ENCODE data around the gene MACROD2. TPM values are rescaled to one million over a fixed set of nuclear protein-coding genes. Genes with fewer than 3 reads are reported as not detected.

MACROD2 gene
- polyA plus RNA-seq, 6 donors from 2014 or later: 27.2 to 49.3 (median 36.4) TPM

GRCh38 chr20:14757728-14758127, 762.4 kb downstream of the MACROD2 start:
- Mint-ChIP-seq H3K4me3 (no peak overlapping the region), H3K36me3 (no peaks in the 10 kb centered on the region), H3K9me3 (no peaks in the 10 kb centered on the region), H3K27ac (no peak overlapping the region), H3K27me3 (no peaks in the 10 kb centered on the region), H3K4me1 (no peaks in the 10 kb centered on the region)
- no peak for DNase-seq
- ATAC-seq (ENCODE audit: low read depth in 2 of 2): no peak

DNA sequence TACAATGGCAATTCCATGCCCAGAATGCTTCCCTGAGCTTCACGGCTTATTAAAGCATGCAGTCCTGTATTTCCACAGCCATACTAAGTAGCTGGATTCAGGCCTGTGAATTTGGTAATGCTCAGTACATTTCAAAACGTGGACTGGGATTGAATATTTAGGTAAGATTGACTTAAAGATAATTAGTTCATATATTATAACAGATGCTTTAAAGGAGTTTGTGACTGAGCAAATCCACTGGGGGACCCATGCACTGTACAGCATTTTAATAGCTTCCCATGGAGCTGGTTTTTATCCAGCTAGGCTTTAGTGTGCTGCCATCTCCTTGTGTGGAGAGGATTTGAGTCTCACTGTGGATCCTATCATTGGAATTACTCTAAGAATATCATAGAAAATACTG, 763.0 kb downstream of the MACROD2 start:
- no peaks in the 10 kb centered on the region for H3K36me3 Mint-ChIP-seq
- ATAC-seq (ENCODE audit: low read depth in 2 of 2): no peak
- no peaks in the 10 kb centered on the region for H3K27me3 Mint-ChIP-seq
- H3K4me1 Mint-ChIP-seq: no peaks in the 10 kb centered on the region
- no peaks in the 10 kb centered on the region for H3K9me3 Mint-ChIP-seq
- no peak overlapping the region for H3K27ac Mint-ChIP-seq
- H3K4me3 Mint-ChIP-seq: no peak overlapping the region
- no peak for DNase-seq

- no peak for ATAC-seq (ENCODE audit: low read depth in 2 of 2)
- no peak for DNase-seq
- H3K36me3 Mint-ChIP-seq: no peaks in the 10 kb centered on the region
- no peaks in the 10 kb centered on the region for H3K4me1 Mint-ChIP-seq
- no peaks in the 10 kb centered on the region for H3K9me3 Mint-ChIP-seq
- no peak overlapping the region for H3K27ac Mint-ChIP-seq
- H3K4me3 Mint-ChIP-seq: no peak overlapping the region
- H3K27me3 Mint-ChIP-seq: no peaks in the 10 kb centered on the region
Measured at GRCh38 chr20:14759979-14760378, 764.7 kb downstream of the MACROD2 start.

DNA sequence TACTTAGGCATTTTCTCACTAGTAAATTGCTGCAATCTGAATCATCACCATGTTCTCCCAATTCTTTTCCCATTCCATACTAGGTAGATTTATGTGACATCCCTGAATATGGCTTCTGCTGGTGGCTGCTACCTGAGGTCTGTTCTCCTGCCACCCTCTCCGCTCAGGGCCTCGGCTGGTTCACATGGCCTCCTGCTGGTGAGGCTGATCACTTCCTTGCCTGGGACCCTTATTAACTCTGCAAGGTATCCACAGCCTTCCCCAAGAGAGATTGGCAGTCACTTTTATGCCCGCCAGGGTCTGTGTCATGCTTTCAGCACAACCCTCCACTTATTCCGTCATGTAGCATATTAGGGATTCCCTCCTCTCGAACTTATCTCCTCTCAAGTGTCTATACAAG, 766.6 kb downstream of the MACROD2 start:
- Mint-ChIP-seq H3K4me1 (no peaks in the 10 kb centered on the region), H3K4me3 (no peak overlapping the region), H3K27ac (no peak overlapping the region), H3K9me3 (no peaks in the 10 kb centered on the region), H3K36me3 (no peaks in the 10 kb centered on the region), H3K27me3 (no peaks in the 10 kb centered on the region)
- ATAC-seq (ENCODE audit: low read depth in 2 of 2) (no peak), DNase-seq (no peak)

DNA sequence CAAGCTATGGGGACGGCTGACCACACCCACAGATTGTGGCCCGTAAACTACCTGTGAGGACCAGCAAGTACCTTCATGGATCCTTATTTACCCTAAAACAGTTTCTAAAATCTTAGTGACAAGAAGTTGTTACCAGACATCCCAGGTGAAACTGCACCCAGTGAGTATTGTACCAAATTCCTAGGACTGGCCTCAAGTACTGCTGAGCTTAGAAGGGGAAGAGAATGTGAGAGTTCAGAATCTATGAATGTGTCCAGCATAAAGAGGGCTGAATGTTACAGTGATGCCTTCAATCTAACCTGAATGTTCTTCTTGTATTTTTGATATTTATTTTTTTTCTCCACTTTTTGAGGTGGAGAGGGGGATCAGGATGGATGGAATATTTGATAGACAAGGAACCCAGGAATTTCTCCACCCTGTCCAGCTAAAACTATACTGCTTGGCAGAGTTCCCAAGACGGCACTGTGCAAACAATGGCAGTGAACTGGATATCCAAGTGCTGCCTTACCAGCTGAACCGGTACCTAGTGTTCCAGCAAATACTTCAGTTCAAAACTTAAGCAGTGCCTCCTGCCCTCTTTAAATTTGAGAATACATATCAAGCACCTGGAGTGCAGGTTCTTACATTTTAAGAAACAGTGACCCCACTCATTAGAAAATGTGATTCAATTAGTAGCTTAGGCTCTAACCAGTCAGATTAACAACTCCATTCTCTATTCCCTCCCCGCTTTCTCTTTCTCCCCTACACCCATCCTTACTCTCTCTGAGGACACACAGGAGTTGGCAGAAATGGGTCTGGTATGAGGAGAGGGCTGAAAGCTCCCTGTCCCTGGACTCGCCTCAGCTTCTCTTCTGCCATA, 769.4 kb downstream of the MACROD2 start:
- no peak for ATAC-seq (ENCODE audit: low read depth in 2 of 2)
- Mint-ChIP-seq H3K4me3 (no peak overlapping the region), H3K36me3 (no peaks in the 10 kb centered on the region), H3K27ac (peak overlapping the region in 1 of 6 donors; percentile 65), H3K4me1 (no peaks in the 10 kb centered on the region), H3K27me3 (no peaks in the 10 kb centered on the region), H3K9me3 (peaks cover 0 to 3% (median 0%) of the 10 kb centered on the region in 7 donors)
- DNase-seq: no peak

- no peaks in the 10 kb centered on the region for H3K4me1 Mint-ChIP-seq
- peaks cover 0 to 3% (median 0%) of the 10 kb centered on the region in 7 donors for H3K9me3 Mint-ChIP-seq
- DNase-seq (no peak), ATAC-seq (ENCODE audit: low read depth in 2 of 2) (no peak)
- H3K27ac Mint-ChIP-seq: no peak overlapping the region
- H3K4me3 Mint-ChIP-seq: no peak overlapping the region
- H3K36me3 Mint-ChIP-seq: no peaks in the 10 kb centered on the region
- no peaks in the 10 kb centered on the region for H3K27me3 Mint-ChIP-seq
Measured at GRCh38 chr20:14765370-14765701, 770.0 kb downstream of the MACROD2 start.

DNA sequence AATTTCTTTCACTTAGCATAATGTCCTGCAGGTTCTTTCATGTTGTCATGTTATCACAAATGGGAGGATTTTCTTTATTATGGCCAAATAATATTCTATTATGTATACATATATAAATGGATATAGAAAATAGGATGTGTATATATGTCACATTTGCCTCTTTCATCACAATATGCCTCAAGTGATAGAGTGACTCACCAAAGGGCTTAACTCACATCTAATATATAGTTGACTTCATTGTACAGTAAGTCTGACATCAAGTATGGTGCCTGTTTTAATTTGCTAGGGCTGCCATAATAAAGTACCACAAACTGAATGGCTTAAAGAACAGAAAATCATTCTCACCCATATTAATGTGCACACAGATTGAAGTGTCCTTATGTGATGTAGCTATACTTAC, 778.2 kb downstream of the MACROD2 start:
- H3K27ac Mint-ChIP-seq: no peak overlapping the region
- no peak for DNase-seq
- H3K36me3 Mint-ChIP-seq: no peaks in the 10 kb centered on the region
- peaks cover 0 to 5% (median 0%) of the 10 kb centered on the region in 7 donors for H3K9me3 Mint-ChIP-seq
- no peak overlapping the region for H3K4me3 Mint-ChIP-seq
- H3K27me3 Mint-ChIP-seq: peaks cover 0 to 9% (median 0%) of the 10 kb centered on the region in 3 donors
- H3K4me1 Mint-ChIP-seq: no peaks in the 10 kb centered on the region
- ATAC-seq (ENCODE audit: low read depth in 2 of 2): no peak

- no peaks in the 10 kb centered on the region for H3K4me1 Mint-ChIP-seq
- H3K27me3 Mint-ChIP-seq: peaks cover 0 to 10% (median 0%) of the 10 kb centered on the region in 3 donors
- DNase-seq: no peak
- no peaks in the 10 kb centered on the region for H3K36me3 Mint-ChIP-seq
- H3K27ac Mint-ChIP-seq: no peak overlapping the region
- no peak overlapping the region for H3K4me3 Mint-ChIP-seq
- H3K9me3 Mint-ChIP-seq: peaks cover 0 to 5% (median 2%) of the 10 kb centered on the region in 7 donors
- ATAC-seq (ENCODE audit: low read depth in 2 of 2): no peak
Measured at GRCh38 chr20:14775778-14776177, 780.5 kb downstream of the MACROD2 start.

DNA sequence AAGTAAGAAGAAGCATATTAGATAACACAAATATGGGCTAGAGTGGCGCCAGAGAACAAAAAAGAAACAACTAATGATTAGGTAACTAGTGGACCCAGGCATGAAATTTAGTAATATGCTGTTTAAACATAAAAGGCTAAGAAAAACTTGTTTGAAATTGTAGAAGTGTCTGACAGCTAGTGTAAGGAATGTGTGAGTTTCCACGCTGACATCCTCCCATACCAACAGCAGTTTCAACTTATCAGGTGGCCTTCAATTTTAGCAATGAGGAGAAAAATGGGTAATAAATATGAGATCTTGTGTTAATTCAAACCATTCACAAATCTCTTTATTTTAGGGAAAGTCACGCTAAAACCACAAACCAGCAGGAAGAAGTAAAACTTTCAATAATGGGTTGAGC, 782.3 kb downstream of the MACROD2 start:
- H3K9me3 Mint-ChIP-seq: peaks cover 0 to 5% (median 0%) of the 10 kb centered on the region in 7 donors
- peaks cover 0 to 10% (median 0%) of the 10 kb centered on the region in 3 donors for H3K27me3 Mint-ChIP-seq
- DNase-seq (no peak), ATAC-seq (ENCODE audit: low read depth in 2 of 2) (no peak)
- H3K4me1 Mint-ChIP-seq: no peaks in the 10 kb centered on the region
- peak overlapping the region in 1 of 6 donors; percentile 74 for H3K27ac Mint-ChIP-seq
- H3K36me3 Mint-ChIP-seq: no peaks in the 10 kb centered on the region
- no peak overlapping the region for H3K4me3 Mint-ChIP-seq

- H3K4me3 Mint-ChIP-seq: no peak overlapping the region
- DNase-seq (no peak), ATAC-seq (ENCODE audit: low read depth in 2 of 2) (no peak)
- H3K27ac Mint-ChIP-seq: no peak overlapping the region
- peaks cover 0 to 5% (median 0%) of the 10 kb centered on the region in 7 donors for H3K9me3 Mint-ChIP-seq
- H3K36me3 Mint-ChIP-seq: no peaks in the 10 kb centered on the region
- H3K27me3 Mint-ChIP-seq: peaks cover 0 to 10% (median 0%) of the 10 kb centered on the region in 3 donors
- no peaks in the 10 kb centered on the region for H3K4me1 Mint-ChIP-seq
Measured at GRCh38 chr20:14778096-14778495, 782.8 kb downstream of the MACROD2 start.

DNA sequence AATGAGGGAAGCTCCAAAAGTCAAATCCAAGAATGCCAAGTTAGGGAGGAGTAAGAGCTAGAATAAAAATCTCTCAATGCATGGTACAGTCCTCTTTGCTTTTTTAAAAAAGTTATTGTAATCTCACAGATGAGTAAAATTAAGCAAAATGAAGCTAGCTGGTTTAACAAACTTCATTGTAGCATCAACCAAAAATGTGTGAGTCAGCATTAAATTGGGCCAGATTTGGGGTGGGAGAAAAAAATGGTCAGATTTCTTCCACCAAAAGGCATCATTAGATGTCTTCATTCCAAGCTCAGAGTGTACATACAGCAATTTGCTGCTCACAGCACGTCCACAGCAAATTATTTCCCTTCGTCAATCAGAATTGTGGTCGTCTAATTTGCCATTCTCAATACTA, 783.6 kb downstream of the MACROD2 start:
- H3K36me3 Mint-ChIP-seq: no peaks in the 10 kb centered on the region
- ATAC-seq (ENCODE audit: low read depth in 2 of 2) (no peak), DNase-seq (no peak)
- peaks cover 0 to 10% (median 0%) of the 10 kb centered on the region in 3 donors for H3K27me3 Mint-ChIP-seq
- H3K4me3 Mint-ChIP-seq: no peak overlapping the region
- peaks cover 0 to 5% (median 0%) of the 10 kb centered on the region in 7 donors for H3K9me3 Mint-ChIP-seq
- H3K4me1 Mint-ChIP-seq: no peaks in the 10 kb centered on the region
- no peak overlapping the region for H3K27ac Mint-ChIP-seq

- ATAC-seq (ENCODE audit: low read depth in 2 of 2) (no peak), DNase-seq (no peak)
- Mint-ChIP-seq H3K4me1 (no peaks in the 10 kb centered on the region), H3K9me3 (peaks cover 0 to 2% (median 0%) of the 10 kb centered on the region in 7 donors), H3K4me3 (no peak overlapping the region), H3K27ac (no peak overlapping the region), H3K27me3 (peaks cover 0 to 10% (median 2%) of the 10 kb centered on the region in 3 donors), H3K36me3 (no peaks in the 10 kb centered on the region)
Measured at GRCh38 chr20:14780508-14780907, 785.2 kb downstream of the MACROD2 start.

DNA sequence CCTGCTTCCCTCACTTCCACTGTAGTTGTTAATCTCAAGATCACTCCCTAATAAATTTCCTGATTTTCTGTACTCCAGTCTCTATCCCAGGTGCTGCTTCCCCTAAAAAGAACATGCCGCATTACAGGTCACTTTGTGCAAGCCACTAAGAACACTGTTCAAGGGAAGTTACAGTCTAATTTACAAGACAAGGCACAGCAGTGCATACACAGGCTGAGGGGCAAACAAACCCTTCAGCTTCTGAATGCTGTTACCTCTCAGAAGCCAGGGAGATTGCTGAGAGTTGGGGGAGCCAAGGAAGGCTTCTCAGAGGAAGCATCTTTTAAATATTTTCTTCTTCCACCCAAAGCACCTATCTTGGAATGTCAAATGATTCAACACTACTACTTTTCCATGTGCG, 787.4 kb downstream of the MACROD2 start:
- ATAC-seq (ENCODE audit: low read depth in 2 of 2) (no peak), DNase-seq (no peak)
- Mint-ChIP-seq H3K27ac (no peak overlapping the region), H3K27me3 (peaks cover 0 to 9% (median 5%) of the 10 kb centered on the region in 3 donors), H3K4me3 (no peak overlapping the region), H3K4me1 (no peaks in the 10 kb centered on the region), H3K36me3 (no peaks in the 10 kb centered on the region), H3K9me3 (peaks cover 0 to 2% (median 0%) of the 10 kb centered on the region in 7 donors)

DNA sequence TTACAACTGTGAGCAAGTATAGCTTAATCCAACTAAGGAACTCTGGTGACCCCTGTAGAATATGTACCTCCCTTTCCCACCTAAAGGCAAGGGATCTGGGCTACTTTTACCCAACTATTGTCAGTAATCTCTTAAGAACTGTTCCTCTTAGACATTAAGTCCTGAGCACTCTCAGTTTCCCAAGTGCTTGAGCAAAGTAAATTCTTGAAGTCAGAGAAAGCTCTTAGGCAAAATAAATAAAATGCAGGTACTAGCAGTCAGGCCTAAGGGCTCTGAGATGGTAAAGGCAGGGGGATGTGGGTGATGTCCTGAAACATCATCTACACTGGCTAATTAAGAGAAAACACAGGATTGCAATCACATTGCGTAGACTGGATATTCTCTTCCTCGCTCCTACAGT, 788.5 kb downstream of the MACROD2 start:
- ATAC-seq (ENCODE audit: low read depth in 2 of 2) (no peak), DNase-seq (no peak)
- Mint-ChIP-seq H3K4me1 (no peaks in the 10 kb centered on the region), H3K4me3 (no peak overlapping the region), H3K9me3 (peaks cover 0 to 2% (median 0%) of the 10 kb centered on the region in 7 donors), H3K27ac (no peak overlapping the region), H3K27me3 (peaks cover 0 to 5% (median 0%) of the 10 kb centered on the region in 3 donors), H3K36me3 (no peaks in the 10 kb centered on the region)
